HuH-7 (cell line): ENCODE measurements around the gene PJA2.
"Not testable (repeated sequence)": the region's sequence is repeated elsewhere in the genome, so short reads cannot be mapped to it uniquely, and the experiment has no call there.

Source experiments
- DNase-seq: peaks from one replicate; pipeline ENCODE4 v3.0.0; 2011; ENCODE audit warnings: low spot score

The PJA2 gene

DNA sequence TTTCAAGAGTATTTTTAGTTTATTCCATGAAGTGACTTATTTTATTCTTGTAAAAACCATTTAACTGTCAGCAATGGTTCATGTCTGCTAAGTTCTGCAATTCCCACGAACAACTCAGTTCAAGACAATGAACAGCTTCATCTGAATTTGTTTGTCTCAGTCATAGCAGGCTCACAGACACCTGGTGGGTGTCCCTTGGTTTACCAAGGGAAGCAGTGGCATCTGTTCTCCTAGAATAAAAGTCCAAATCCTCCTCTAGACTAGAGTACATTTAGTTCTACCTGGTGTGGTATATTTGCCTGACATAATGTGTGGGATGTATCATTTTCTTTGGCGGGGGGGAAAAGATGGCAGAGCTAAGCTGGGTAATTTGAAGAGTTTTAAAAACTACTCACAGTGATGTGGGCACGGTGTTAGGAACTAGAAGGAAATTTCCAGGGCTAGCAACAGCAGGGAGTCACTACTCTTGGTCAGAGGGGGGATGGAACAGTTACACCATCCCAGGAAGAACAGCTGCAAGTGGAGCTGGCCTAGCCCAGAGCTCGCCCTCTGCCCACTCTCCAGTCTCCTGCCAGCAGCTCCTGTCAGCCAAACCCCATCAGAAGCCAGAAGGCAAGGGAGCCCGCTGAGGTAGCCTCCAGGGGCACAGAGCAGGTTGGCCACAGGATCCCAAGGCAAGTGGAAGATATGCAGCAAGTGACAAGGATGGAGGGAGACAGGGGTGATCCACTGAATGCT is 100.3 kb downstream of the PJA2 start:
- no peak for DNase-seq

DNA sequence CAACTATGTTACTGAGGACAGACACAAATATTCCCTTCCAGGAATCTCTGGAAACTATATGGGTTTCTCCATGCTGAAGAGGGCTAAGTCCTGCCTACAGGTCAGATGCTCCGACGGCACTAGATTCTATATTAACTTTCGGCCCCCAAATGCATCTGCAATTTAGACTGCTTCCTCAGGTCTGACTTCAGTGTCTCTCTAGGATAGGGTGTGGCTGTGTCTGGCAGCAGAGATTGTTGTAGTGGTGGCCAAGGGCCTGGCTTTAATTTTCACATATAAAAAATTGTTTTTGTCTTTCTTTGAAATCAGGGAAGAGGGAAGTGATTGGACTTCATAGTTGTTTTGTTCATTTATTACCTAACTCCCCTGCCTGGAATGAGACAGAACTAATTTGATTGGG is 101.8 kb downstream of the PJA2 start:
- no peak for DNase-seq

GRCh38 chr5:109307456-109307855 is 102.3 kb downstream of the PJA2 start:
- DNase-seq = no peak

DNA sequence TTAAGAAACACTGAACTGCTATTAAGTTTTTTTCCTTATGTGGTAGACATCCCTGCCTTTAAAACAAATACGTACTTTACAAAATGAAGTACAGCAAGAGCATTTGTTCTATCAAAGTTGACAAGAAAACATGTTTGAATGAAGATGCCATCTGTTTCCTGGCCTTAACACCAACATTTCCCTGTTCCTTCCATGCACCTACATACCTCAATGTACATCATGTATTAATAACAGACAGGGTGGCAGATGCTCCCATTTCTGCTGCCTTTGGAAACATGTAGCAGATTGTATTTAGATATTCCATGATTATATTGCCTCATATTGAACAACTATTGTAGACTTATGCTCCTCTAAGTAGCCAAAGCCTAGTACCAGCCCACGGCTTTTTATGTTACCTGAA is 104.4 kb downstream of the PJA2 start:
- DNase-seq = no peak

- DNase-seq = no peak
Observed at GRCh38 chr5:109304309-109304708, 105.5 kb downstream of the PJA2 start.

- no peak for DNase-seq
Observed at GRCh38 chr5:109300367-109300766, 109.4 kb downstream of the PJA2 start.

GRCh38 chr5:109299557-109299956 is 110.2 kb downstream of the PJA2 start:
- no peak for DNase-seq

- DNase-seq = no peak
Observed at GRCh38 chr5:109298794-109299193, 111.0 kb downstream of the PJA2 start.

DNA sequence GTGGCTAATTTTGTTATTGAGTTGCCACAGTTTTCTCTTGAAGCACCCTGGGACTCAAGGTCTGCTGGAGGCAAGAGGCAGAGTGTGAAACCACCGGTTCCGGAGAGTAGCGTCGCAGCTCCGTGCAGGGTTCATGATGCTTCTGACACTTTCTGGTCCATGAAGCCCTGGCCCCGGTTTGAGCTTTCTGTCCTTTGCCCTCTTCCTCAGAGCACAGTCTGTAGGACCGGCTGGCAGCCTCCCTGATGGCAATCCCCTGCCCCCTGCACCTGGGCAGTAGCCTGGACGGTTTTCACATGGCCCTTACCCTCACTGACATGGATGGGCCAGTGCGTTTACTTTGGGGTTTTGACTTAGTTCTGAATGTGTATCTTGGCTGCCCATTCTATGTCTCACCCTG is 111.9 kb downstream of the PJA2 start:
- no peak for DNase-seq

DNA sequence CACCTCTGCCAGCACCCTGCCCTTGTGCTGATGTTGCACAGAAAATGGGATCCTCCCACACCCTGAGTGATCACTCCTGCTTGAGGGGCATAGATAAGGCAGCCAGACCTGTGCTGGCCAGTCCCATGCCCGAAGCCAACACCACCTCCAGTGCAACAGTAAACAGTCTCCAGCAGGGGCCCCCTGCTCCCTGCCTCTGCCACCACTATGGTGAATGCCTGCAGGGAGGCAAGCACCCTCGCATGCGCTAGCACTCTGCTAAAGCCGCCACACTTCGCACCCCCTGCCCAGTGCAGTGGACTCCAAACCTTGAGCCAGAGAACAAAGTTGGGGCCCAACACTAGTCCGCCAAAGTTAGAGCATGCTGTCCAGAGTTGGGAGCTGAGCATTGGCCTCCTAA is 118.7 kb downstream of the PJA2 start:
- DNase-seq = no peak

DNA sequence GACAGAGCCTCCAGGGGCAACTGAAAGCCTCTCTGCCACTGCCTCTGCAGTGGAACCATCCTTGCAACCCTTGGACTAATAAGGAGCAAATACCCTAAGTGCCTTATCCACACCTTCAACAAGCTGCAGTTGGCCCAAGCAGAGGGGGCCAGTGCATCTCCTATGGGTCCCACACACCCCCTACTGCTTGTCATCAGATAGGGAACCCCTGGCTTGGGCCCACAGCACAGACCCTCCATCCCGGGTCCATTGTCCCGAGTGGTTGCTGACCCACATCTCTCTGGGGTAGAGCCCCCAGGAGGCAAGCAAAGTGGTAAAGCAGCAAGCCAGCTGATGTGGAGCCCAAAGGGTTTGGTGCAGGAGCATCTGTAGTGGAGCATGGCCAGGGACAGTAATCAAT is 119.5 kb downstream of the PJA2 start:
- no peak for DNase-seq

DNA sequence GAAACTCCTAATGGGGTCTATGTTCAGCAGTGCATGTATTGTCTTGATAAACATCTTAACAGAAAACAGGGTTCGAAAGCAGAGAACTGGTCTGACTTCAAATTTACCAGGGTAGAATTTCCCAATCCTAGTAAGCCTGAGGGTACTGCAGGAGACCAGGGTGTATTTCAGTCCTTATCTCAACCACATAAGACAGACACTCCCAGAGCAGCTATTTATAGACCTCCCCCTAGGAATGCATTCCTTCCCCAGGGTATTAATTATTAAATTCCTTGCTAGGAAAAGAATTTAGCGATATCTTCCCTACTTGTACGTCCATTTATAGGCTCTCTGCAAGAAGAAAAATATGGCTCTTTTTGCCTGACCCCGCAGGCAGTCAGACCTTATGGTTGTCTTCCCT is 123.1 kb downstream of the PJA2 start:
- DNase-seq = not testable (repeated sequence)
